ACC112 (cell line): ENCODE results near the gene ZRANB2.
A peak's percentile ranks its signal among the peaks of the same experiment; 100 is the strongest.

ENCODE experiments used
- H2AFZ ChIP-seq: fragments of 200-600 bp; sonication (generic); one replicate; pipeline ENCODE4 v1.6.0; 2017; ENCODE audit warnings: antibody characterized with exemption, low read length; ENCODE audit not compliant: unreplicated experiment
- H3K27ac ChIP-seq: fragments of 200-600 bp; sonication (generic); 2 replicates; pipeline ENCODE4 v1.5.1; 2014; ENCODE audit warnings: low read depth, mild to moderate bottlenecking, antibody characterized with exemption, low read length, moderate library complexity
- H3K27me3 ChIP-seq: fragments of 200-600 bp; sonication (generic); 2 replicates; pipeline ENCODE4 v1.6.1; 2014; ENCODE audit warnings: mild to moderate bottlenecking, antibody characterized with exemption, low read length, moderate library complexity, mixed read lengths; ENCODE audit not compliant: insufficient read depth
- H3K36me3 ChIP-seq: fragments of 200-600 bp; sonication (generic); 2 replicates; pipeline ENCODE4 v1.6.1; 2016; ENCODE audit warnings: mild to moderate bottlenecking, antibody characterized with exemption, low read length, moderate library complexity, mixed read lengths; ENCODE audit not compliant: insufficient read depth
- H3K4me1 ChIP-seq: fragments of 200-600 bp; sonication (generic); one replicate; pipeline ENCODE4 v1.6.1; 2016; ENCODE audit warnings: low read length, mixed read lengths; ENCODE audit not compliant: insufficient read depth, unreplicated experiment, control insufficient read depth
- H3K4me3 ChIP-seq: fragments of 200-600 bp; sonication (generic); 2 replicates; pipeline ENCODE4 v1.5.1; 2014; ENCODE audit warnings: mild to moderate bottlenecking, low read depth, low read length
- H3K79me2 ChIP-seq: fragments of 200-600 bp; sonication (generic); one replicate; pipeline ENCODE4 v1.6.0; 2016; ENCODE audit warnings: low read length; ENCODE audit not compliant: control insufficient read depth, unreplicated experiment, insufficient read depth

The ZRANB2 gene

DNA sequence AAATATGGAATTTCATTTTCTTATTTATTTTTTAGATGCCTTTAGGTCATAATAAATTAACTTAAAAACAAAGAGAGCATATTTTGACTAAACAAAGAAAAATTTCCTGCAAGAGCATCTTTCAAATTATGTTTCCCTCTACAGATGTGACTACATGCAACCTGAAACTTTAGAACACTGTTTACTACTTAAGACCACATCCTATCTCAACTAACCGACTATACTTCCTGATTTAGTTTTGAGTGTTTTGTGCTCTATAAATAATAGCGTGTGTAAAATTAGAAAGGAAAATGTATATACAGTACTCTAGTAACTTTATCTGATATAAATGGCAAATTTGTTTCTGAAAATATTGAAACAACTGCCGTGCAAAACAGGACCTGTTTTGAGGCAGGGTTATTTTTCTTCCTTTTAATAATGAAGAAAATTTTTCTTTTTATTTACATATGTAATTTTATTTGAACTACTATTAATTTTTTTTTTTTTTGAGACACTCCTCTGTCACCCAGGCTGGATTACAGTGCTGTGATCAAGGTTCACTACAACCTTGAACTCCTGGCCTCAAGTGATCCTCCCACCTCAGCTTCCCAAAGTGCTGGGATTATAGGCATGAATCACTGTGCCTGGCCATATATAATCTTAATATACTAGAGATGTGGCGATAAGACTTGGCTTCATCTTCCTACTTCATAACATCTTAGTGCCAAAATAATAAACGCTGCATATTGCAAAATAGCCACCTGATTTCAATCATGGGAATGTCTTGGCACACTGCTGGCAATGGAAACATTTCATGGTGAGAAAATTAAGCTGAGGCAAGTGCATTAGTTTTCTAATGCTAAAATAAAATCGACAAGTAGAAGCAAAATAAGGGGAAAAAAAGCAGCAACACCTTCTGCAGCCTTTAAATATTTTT, 12.3 kb downstream of the ZRANB2 start:
- H3K27me3 ChIP-seq, result no peaks in the 10 kb centered on the region
- H3K4me1 ChIP-seq, result no peaks in the 10 kb centered on the region
- peaks cover 81% of the 10 kb centered on the region for H3K36me3 ChIP-seq
- no peak overlapping the region for H2AFZ ChIP-seq
- H3K79me2 ChIP-seq, result peaks cover 24% of the 10 kb centered on the region
- H3K27ac ChIP-seq, result no peak overlapping the region
- no peak overlapping the region for H3K4me3 ChIP-seq

DNA sequence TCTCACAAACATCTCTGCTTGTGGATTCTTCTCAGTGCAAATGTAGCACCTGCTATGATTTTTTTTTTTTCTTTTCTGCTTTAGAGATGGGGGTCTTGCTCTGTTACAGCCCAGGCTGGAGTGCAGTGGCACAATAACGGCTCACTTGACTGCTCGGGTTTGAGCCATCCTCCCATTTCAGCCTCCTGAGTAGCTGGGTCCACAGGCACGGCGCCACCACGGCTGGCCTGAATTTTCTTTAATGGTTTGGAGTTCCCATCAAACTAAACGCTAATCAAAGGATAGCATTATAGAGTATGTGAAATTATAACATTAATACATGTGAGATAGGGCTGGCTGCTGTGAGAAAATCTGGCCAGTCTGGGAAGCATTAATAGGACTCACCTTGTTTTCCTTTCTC, 26.0 kb downstream of the ZRANB2 start:
- Histone ChIP-seq H3K36me3 (peaks cover 24% of the 10 kb centered on the region), H3K27ac (no peak overlapping the region), H3K4me1 (no peaks in the 10 kb centered on the region), H2AFZ (no peak overlapping the region), H3K79me2 (no peaks in the 10 kb centered on the region), H3K4me3 (no peak overlapping the region), H3K27me3 (peaks cover 17% of the 10 kb centered on the region)

DNA sequence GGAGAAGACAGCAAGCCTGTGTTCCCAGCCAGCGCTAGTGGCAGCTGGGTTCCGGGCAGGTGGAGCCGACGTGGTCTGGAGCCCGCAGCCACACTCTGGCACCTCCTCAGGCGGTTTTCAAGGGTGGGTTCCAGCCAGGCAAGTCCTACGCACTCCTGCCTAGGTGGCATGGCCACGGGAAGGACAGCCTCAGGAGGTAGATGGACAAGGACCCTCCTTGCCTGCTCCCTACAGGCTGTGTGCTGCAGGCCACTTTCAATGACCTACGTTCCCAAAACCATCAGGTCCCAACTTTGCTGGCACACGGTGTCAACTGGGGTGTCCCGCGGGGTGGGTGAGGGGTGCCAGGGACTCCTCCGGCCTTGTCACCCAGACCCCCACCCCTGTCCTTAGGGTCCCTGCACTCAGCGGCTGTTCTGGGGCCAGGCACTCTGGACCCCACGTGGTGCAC, 26.5 kb downstream of the ZRANB2 start:
- Histone ChIP-seq H3K4me1 (no peaks in the 10 kb centered on the region), H3K79me2 (no peaks in the 10 kb centered on the region), H3K27me3 (peaks cover 22% of the 10 kb centered on the region), H2AFZ (no peak overlapping the region), H3K36me3 (peaks cover 23% of the 10 kb centered on the region), H3K27ac (no peak overlapping the region), H3K4me3 (no peak overlapping the region)

DNA sequence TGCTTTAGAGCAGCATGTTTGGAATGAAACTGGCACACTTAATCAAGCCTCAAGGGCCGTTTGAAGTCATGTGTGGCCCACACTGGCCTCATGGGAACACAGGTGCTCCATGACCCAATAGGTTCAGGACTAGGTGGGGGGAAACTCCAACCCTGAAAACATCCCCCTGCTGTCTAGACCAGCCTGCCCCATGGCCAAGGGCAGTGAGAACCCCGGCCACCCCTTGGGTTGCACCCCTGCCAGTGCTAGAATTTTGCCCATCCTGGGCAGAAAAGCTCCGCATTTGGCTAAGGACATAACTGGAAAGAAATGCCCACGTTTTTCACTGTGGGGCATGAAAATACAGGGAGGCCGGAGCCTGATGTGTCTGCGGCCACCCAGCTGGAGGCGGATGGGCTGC, 27.1 kb downstream of the ZRANB2 start:
- Histone ChIP-seq H3K79me2 (no peaks in the 10 kb centered on the region), H3K27ac (no peak overlapping the region), H3K27me3 (peaks cover 27% of the 10 kb centered on the region), H3K4me3 (no peak overlapping the region), H3K36me3 (peaks cover 18% of the 10 kb centered on the region), H3K4me1 (no peaks in the 10 kb centered on the region), H2AFZ (no peak overlapping the region)

DNA sequence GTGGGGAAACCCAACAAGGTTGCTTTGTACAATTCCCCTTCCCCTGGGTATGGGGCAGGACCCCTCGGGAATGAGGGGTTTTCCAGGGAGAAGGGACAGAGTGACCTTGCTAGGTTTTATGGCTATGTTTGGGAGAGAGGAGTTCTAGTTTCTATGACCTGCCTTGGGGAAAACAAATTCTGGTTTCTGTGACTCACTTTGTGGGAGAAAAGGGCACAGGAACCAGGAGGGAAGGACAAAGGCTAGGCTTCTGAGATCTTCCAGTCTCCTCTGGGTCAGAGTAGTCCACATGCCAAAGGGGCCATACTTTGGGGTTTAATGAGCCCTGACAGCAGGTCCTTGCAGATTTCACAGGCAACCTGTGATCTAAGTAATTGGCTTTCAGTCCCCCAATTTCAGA, 27.7 kb downstream of the ZRANB2 start:
- Histone ChIP-seq H3K4me3 (no peak overlapping the region), H3K27me3 (peaks cover 33% of the 10 kb centered on the region), H3K4me1 (no peaks in the 10 kb centered on the region), H3K79me2 (no peaks in the 10 kb centered on the region), H3K27ac (no peak overlapping the region), H2AFZ (no peak overlapping the region), H3K36me3 (peaks cover 13% of the 10 kb centered on the region; the same call in 1 of the 2 replicates)

DNA sequence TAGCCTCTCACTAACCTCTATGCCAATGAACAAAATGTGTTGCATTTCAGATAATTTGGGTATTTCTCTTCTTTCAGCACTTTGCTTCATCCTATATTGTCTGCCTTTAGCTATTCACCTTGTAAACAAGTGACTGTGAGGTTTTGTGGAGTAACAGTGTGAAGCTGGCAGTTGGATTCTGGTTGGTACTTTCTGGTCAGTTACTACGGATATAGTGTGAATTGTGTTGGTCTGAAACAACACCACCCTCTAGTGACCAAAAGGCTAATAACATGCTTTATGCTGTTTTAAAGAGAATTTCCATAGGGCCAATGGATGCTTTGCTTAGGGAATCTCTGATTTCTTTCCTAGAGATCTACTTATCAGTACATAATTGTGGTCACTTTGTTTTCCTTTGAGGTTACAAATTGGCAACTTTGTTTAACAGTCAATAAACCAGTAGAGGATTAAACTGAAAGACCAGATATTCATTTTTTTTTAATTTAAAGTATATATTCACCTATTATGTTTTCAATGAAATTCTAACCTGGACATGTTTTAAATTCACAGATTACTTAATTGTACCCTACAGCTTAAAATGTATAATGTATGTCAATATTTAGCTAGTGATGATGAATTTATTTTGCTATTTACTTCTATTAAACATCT, 30.8 kb downstream of the ZRANB2 start:
- no peaks in the 10 kb centered on the region for H3K79me2 ChIP-seq
- peaks cover 59% of the 10 kb centered on the region for H3K27me3 ChIP-seq
- no peaks in the 10 kb centered on the region for H3K36me3 ChIP-seq
- H3K4me3 ChIP-seq, result no peak overlapping the region
- no peaks in the 10 kb centered on the region for H3K4me1 ChIP-seq
- H2AFZ ChIP-seq, result no peak overlapping the region
- no peak overlapping the region for H3K27ac ChIP-seq

DNA sequence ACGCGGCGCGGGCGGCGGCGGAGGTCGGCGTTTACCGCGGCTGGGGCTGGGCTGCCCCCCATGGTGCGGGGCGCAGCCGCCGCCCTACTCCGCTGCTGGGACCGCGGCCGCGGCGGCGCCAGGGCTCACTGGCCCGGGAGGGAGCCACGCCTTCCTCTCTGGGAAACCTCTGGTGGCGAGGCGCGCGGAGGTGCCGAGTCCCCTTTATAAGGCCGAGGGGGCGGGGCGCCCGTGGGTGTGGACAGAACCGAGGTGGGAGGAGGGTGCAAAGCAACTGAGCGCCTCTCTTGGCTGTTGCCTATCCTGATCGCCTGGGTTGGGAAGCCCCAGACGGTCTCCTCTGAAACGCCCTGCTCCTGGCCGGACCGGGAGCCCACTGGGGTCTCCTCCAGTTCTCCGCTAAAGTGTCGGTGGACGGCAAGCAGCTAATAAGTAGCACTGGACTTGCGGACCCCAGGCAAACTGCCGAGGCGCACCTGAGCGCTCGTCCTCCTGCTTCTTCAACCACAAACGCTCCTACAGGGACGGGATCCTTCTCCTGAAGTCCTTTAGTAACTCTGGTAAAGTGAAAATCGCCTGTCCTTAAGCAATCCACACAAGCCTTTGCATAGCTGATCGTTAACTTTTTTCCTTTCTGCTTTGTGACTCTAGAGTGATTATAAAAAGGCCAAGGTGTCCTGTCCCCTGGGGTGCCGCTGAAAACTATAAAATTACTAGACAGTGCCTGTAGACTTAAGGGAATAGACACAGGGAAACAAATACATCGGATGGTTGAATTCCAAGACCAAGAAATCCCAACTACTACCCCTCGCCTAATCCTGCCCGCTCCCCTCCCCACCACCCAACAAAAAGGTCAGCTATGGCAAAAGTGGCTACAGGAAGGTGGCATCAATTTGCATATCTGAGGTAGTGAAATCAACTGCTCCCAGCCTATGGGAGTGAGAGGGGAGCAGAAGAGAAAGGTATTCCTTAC, 32.9 kb downstream of the ZRANB2 start, which contains the start of gene PTGER3:
Gene PTGER3 (minus strand): TSS at position 182 of the 973 bp plus-strand sequence. CDS start 239 bp downstream, outside the sequence.
- Histone ChIP-seq H3K4me3 (peak within 1 kb of the TSS; percentile 74), H3K27me3 (peaks cover 68% of the 10 kb centered on the region), H2AFZ (peak within 1 kb of the TSS; percentile 22), H3K27ac (no peak within 1 kb of the TSS), H3K79me2 (no peaks in the 10 kb centered on the region), H3K36me3 (no peaks in the 10 kb centered on the region), H3K4me1 (no peaks in the 10 kb centered on the region)

DNA sequence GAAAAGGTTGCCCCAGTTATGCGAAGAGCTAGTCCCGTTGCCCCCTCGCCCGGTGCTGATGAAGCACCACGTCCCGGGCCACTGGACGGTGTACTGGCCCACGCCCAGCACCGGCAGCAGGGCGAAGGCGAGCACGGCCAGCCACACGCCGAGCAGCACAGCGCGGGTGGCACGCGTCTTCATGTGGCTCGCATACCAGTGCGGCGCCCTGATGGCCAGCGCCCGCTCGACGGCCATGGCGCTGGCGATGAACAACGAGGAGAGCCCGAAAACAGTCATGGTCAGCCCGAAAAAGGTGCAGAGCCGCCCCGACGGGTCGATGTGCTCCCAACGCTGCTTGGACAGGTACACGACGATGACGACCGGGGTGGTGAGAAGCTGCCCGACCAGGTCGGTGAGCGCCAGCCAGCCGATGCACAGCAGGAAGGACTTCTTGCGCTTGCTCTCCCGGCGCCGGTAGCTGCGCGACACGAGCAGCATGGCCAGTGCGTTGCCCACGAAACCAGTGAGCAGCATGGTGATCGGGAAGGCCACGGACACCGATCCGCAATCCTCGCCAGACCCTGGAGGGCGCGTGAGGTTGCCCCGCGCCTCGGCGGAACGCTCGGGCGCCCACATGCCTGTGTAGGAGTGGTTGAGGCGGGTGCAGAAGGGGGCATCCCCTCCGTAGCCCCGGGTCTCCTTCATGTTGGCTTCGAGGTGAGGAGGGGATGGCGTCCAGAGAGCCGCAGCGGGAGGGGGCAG, 33.8 kb downstream of the ZRANB2 start:
- no peaks in the 10 kb centered on the region for H3K36me3 ChIP-seq
- no peaks in the 10 kb centered on the region for H3K79me2 ChIP-seq
- no peaks in the 10 kb centered on the region for H3K4me1 ChIP-seq
- H3K4me3 ChIP-seq, result peak overlapping the region; percentile 74
- no peak overlapping the region for H3K27ac ChIP-seq
- peak overlapping the region; percentile 22 for H2AFZ ChIP-seq
- H3K27me3 ChIP-seq, result peaks cover 70% of the 10 kb centered on the region

DNA sequence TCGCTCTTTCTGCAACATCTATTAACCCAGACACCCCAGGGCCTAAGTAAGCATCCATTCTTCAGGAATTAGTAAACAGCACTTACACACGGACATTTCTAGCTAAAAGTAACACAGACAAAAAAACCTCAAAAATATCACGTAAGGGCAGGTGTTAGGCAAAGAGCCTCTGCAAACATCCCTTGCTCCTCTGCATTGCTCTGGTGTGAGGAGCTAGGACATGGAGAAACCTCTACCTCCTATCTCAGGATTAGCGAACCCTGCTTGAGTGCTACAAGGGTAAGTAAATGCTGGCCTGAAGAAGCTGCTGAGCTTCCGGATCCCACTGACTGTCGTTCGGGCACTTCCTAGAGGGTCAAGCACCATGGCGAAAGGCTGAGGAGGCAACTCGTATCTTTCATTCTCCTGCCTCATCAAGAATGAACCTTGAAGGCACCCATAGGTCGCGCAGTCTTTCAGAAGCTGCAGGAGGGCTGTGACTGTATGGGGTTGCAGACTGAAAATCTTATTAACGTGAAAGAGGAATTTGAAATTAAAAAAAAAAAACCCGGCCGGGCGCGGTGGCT, 35.3 kb downstream of the ZRANB2 start:
- Histone ChIP-seq H3K4me3 (no peak overlapping the region), H2AFZ (no peak overlapping the region), H3K27ac (no peak overlapping the region), H3K27me3 (peaks cover 69% of the 10 kb centered on the region), H3K4me1 (no peaks in the 10 kb centered on the region), H3K36me3 (no peaks in the 10 kb centered on the region), H3K79me2 (no peaks in the 10 kb centered on the region)
